GM11168 (cell line): ENCODE data around the gene CALM1.

Source experiments
- in situ Hi-C: fragments of 300-500 bp; cut with MboI; formaldehyde crosslinking; loops from one replicate; pipeline ENCODE4 v1.12.0; 2022; ENCODE audit warnings: low sequenced_read_pairs; ENCODE audit not compliant: unreplicated experiment

CALM1 gene

DNA sequence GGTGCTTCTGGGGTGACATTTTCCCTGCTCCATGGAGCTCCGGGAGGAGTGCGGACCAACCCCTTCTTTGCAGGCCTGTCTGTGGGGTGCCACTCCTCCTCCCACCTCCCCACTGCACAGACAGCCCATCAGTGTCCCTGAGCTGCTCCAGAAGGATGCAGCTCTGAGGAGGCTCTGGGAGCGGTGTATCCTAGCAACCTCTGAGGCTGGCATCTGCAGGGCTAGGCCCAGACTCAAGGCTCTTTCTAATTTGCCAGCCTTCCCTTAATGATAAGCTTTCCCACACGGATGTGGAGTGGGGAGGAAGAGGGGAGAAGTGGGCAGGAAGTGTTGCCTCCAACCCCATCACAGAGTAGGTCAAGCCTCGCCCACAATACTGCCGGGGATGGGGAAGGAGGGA is 59.7 kb downstream of the CALM1 start:
- in situ Hi-C loops = no loop called here

DNA sequence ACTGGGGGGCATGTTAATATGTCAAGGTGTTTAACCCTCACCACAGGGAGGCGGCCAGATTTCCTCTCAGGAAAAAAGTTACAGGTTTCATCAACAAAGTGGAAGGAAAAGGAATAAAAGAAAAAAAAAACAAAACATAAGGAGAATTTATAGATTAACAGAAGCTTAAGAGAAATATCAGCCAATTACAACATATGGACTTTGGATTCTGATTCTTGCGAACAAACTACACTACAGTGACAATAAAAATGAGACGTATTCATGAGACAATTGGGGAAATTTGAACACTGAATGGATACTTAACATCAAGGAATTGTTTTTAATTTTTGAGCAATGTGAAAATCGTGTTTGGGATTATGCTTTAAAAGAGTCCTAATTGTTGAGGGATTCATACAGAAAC is 60.4 kb downstream of the CALM1 start:
- in situ Hi-C loops = no loop called here
